ENCODE data around the gene ISG20.
"Not testable (repeated sequence)": the region's sequence is repeated elsewhere in the genome, so short reads cannot be mapped to it uniquely, and the experiment has no call there.

The ISG20 gene

GRCh38 chr15:88637436-88637835 lies 1.4 kb upstream of the ISG20 start:
- DNase-seq (ENCODE audit: low spot score) = no peak

DNA sequence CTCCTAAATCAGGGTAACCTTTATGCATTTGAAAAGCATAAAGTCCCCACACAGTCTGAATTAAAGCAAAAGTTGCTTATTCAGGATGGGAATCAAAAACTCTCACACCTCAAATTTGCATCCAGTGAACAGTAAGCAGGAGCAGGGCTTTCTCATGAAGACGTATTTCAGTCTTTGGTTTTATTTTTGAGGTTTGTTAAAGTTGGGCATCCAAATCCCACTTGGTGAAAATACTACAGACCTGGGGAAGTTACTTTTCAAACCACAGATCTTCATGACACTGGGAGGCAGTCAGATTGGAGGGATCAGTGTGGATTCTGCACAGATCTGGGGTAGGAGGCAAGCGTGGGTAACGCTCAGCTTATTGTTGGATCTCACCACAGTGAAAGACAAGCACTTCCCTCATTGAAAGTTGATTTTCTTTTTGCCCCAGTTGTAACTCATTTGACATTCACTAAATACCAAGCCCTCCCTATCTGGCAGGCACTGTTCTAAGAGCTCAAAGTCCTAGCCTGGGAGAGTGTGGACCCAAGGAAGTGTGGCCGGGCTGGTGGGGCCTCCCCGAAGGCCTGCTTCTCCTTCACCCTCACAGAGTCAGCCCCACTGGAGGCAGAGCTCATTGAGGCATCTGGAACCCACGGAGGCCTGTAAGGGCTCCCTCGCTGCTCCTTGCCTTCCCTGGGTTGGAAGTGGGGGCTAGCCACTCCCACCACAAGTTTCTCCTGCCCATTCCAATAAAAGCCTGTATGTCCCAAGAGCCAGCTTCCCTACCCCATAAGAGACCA lies 783 bp upstream of the ISG20 start:
- no peak for DNase-seq (ENCODE audit: low spot score)

GRCh38 chr15:88641959-88642452 lies 3.2 kb downstream of the ISG20 start:
- no peak for DNase-seq (ENCODE audit: low spot score)

DNA sequence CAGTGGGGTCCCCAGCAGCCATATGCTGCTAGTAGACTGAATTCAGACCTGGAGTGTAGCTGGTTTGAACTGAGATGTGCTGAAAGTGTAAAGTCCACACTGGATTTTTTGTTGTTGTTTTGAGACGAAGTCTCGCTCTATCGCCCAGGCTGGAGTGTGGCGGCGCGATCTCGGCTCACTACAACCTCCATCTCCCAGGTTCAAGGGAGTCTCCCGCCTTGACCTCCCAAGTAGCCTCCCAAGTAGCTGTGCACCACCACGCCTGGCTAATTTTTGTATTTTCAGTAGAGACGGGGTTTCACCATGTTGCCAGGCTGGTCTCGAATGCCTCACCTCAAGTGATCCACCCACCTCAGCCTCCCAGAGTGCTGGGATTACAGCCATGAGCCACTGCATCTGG lies 3.7 kb downstream of the ISG20 start:
- not testable (repeated sequence) for DNase-seq (ENCODE audit: low spot score)

GRCh38 chr15:88644741-88645140 lies 5.9 kb downstream of the ISG20 start:
- DNase-seq (ENCODE audit: low spot score) = no peak

- DNase-seq (ENCODE audit: low spot score) = no peak
Measured at GRCh38 chr15:88645171-88646087, 6.6 kb downstream of the ISG20 start.

DNA sequence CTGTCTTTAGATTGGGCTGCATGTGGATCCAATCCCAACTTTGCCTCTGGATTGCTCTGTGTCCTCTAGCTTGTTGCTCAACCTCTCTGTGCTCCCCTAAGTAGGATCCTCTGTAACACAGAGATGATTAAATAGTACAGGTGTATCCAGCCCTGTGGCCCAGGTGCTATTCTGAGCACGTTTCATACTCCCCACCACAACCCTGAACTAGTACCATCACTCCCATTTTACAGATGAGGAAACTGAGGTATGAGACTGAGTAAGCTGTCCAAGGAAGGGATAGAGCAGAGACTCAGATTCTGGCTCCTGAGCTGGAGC lies 7.2 kb downstream of the ISG20 start:
- DNase-seq (ENCODE audit: low spot score) = no peak

- no peak for DNase-seq (ENCODE audit: low spot score)
Measured at GRCh38 chr15:88646951-88647350, 8.1 kb downstream of the ISG20 start.

DNA sequence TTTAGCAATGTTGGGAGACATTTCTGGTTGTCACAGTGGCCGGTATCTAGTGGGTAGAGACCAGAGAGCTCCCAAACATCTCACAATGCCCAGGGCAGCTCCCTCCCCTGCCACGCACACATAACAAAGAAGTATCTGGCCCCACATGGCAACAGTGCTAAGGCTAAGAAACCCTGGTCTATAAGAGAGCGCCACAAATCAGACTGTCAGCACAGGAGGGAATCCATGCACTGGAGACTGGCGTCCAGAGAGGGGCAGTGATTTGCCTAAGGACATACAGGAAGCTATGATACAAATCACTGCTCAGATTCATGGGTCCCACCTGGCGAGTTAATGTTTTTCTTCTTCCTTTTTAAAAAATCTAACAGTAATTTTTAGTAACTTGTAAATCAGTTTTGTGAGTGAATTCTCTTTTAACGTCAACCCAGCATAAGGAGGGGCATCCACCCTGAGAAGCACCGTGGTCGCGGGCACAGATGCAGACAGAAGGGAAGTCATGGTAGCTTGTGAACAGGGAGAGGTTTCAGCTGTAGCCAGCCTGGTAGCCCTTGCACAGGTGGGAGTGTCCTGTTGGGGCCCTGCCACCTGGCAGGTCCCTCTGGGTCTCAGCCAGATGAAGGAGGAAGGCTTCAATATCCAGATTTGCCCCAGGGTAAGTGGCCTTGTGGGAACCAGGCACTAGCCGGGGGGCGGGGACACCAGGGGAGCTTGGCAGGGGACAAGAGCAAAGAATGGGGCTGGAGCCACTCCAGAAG lies 8.7 kb downstream of the ISG20 start:
- DNase-seq (ENCODE audit: low spot score) = no peak

DNA sequence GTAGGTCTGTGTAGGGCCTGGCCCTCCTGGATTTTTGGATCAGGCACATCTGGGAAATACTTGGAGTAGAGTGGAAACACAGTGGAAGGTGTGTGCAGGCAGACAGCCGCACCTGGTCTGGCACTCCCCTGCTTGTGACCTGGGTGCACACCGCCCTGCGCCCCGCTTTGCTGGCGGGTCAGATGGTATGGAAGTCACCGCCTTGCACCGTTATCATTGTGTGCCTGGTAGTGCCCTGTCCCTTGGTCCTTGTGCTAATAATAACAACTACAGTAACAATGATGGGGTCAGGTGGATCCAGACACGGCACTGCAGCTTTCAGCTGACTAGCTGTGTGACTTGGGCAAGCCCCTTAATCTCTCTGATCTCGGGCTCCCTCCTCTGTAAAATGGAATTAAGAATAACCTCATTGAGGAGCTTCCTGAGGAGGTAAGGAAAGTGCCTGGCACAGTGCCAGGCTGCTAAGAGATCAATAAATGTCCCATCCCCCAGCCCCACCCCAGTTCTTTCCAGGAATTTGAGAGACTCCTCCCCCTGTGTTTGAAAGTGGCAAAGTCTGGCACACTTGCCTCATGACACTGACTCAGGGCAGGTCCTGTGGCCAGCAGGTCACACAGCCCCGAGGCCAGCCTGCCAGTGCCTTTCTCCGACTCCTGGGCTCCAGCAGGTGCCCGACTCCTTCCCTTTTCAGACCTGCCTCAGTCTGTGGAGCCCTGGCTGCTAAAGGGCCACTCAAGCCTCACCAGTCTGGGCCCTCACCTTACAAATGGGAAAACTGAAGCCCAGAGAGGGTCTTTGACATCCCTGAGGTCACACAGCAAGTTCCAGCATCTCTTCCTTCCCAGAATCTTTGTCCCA lies 9.8 kb downstream of the ISG20 start:
- no peak for DNase-seq (ENCODE audit: low spot score)

- DNase-seq (ENCODE audit: low spot score) = peak; percentile 79
Measured at GRCh38 chr15:88649286-88649733, 10.5 kb downstream of the ISG20 start.

GRCh38 chr15:88649753-88650551 lies 11.1 kb downstream of the ISG20 start:
- no peak for DNase-seq (ENCODE audit: low spot score)

- no peak for DNase-seq (ENCODE audit: low spot score)
Measured at GRCh38 chr15:88650556-88650955, 11.7 kb downstream of the ISG20 start.

GRCh38 chr15:88651136-88651732 lies 12.4 kb downstream of the ISG20 start:
- DNase-seq (ENCODE audit: low spot score) = no peak

DNA sequence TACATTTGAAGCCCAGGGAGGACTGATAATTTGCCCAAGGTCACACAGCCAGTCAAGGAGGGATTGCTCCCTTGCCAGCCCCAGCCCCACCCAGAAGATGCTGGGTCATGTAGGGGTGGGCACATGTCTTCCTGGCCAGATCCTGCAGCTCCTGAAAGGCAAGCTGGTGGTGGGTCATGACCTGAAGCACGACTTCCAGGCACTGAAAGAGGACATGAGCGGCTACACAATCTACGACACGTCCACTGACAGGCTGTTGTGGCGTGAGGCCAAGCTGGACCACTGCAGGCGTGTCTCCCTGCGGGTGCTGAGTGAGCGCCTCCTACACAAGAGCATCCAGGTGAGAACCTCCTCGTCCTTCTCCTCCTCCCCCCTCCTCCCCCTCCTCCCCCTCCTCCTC lies 13.2 kb downstream of the ISG20 start:
- DNase-seq (ENCODE audit: low spot score) = no peak

GRCh38 chr15:88652456-88653199 lies 13.8 kb downstream of the ISG20 start:
- no peak for DNase-seq (ENCODE audit: low spot score)

DNA sequence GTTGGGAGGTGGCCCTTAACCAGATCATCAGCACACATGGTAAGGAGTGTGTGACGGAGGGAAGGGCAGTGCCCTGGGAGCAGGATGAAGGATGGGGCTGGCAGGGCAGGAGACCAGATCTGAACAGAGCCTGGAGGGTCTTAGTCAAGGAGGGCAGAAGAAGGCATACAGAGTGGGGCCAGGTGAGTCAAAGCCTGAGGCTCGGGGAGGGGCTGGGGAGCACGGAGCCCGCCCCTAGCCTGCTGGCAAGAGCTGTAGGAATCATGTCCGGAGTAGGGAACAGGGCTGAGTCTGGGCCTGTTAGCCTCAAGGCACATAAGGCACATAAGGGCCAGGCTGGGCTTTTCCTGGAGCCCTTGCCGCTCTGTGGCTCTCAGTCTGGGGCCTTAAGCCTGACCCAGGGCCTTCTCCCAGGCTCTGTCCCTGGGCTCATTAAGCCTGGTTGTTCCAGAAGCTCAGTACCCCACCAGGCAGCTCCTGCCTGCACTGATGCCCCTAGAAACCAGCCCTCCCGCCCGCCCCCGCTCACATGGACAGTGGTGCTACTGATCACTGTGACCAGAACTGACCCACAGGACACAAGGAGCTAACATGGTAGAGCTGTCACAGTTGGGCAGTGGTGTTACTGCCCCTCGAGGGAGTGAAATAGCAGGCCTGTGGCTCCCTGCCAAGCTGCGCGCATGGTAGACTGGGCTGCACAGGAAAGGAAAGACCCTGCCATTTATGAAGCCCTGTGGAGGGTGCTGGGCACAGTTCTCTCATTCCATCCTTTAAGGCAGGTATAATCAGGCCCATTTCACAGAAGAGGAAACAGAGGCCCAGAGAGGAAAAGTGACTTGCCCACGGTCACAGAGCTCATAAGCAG lies 14.6 kb downstream of the ISG20 start:
- no peak for DNase-seq (ENCODE audit: low spot score)

DNA sequence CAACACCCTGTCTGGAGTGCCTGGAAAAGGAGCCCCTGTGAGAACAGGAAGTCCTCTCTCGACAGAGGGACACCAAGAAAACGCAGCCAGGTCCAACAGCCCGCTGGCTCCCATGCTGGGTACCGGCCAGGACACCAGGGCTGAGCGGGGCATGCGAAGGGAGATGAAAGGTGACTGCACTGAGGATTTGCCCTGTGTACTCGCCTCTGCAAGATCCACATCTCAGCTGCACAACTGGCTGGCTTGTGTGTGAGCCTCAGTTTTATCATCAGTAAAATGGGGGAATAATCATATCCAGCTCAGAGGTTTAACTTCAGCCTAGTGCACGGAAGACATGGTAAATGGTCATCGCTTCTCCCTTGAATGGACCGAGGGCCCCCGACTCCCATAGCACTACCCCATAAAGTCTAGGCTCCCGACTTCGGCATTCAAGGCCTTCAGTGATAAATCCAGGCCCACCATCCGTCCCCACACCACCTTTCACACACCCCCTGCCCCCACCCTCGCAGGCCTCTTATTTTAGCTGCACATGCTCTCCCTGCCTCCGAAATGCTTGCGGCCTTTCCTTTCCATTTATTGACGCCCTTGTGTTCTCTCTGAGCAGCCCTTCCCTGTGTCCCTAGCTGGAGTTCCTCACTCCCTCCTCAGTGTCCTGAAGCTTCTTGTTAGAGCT lies 15.8 kb downstream of the ISG20 start:
- DNase-seq (ENCODE audit: low spot score) = no peak

Data from hepatic stellate cell (primary cell).